Heart left ventricle (tissue), 13 donors: ENCODE measurements around the gene KRTAP17-1.

ENCODE experiments used
- POLR2A ChIP-seq, 2 donors: fragments of 450-650 bp; IDR thresholded peaks; one replicate each; pipeline ENCODE4 v1.6.1; 2017; ENCODE audit warnings: antibody characterized with exemption in 2 of 2, mild to moderate bottlenecking in 2 of 2, moderate library complexity in 2 of 2
- TF ChIP-seq, protein P1 (sequence below), 12 donors: fragments of 200-600 bp; sonication (generic) in 4 of 12; IDR thresholded peaks; one replicate each; pipeline versions ENCODE4 v1.5.0 to v1.8.0; 2018 to 2022; ENCODE audit warnings: antibody characterized with exemption in 12 of 12, mild to moderate bottlenecking in 5 of 12
- donor health status: ischemic (EF 13 %, LVEDD 7.1; RV severe dilation, severe dysfunction).
- donor health status: DM: no; HTN: yes; CAD: no.
- donor health status: DM: no; HTN: no; CAD: no.
- donor health status: ischemic (EF 25% LVEDD 6.9; RV normal size, moderate dysfunction).
- donor health status: ischemic (EF 25% LVEDD 5.7; RV mildly dilated, moderate dysfunction).
- donor health status: ischemic (EF 35%, LVEDD 5.7; RV mildly dilated, moderate dysfunction).
- donor health status: nonischemic (EF 11% LVEDD 7.7; RV severe dilation, severe dysfunction).
- donor health status: DM: yes; HTN: yes; CAD: no.
- donor health status: PGD.
- donor health status: ischemic (EF 29% LVEDD 5.4; RV normal size, mild dysfunction).
- donor health status: nonischemic (EF 23%, LVEDD 6.1; RV moderate dilation, normal function).

DNA sequence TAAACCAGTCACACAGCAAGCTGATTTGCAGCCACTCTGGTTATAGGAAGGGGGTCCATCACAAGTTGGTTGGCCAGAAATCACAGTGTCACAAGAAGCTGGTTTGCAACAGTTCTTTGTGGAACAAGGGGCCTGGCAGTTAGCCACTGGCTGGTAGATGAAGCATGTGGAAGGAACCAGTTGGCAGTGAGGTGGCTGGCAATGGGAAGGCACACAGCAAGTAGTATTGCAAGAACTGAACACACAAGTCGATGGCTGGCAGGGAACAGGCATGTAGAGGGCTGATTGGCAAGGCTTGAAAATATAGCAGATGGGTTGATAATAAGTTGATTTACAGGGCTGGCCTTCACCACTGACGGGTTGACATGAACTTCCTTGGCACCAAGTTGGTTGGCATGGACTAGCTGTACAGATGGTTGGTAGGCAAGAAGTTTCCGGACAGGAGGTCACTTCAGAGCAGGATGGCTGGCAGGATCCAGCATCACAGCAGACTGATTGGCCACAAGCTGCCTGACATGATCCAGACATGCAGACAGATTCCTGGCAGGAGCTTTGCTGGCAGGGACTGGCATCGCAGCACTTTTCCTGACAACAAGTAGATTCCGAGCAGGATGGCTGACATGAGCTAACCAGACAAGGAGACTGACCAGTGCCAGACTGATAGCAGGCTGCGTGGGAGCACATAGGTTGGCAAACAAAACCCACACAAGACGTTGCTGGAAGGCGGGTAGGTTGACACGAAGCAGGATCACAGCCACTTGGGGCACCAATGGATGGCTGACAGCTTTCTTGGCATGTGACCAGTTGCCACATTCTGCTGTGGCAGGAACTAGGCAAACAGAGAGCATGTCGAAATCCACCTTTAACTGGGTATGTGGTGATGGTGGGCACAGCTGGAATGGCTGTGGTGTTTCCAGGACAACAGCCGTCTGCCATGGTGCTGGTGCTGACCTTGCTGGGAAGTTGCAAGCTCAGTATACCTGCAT is 13.3 kb downstream of the KRTAP17-1 start, which contains the start of gene KRTAP29-1:
- TF ChIP-seq, protein P1, sequence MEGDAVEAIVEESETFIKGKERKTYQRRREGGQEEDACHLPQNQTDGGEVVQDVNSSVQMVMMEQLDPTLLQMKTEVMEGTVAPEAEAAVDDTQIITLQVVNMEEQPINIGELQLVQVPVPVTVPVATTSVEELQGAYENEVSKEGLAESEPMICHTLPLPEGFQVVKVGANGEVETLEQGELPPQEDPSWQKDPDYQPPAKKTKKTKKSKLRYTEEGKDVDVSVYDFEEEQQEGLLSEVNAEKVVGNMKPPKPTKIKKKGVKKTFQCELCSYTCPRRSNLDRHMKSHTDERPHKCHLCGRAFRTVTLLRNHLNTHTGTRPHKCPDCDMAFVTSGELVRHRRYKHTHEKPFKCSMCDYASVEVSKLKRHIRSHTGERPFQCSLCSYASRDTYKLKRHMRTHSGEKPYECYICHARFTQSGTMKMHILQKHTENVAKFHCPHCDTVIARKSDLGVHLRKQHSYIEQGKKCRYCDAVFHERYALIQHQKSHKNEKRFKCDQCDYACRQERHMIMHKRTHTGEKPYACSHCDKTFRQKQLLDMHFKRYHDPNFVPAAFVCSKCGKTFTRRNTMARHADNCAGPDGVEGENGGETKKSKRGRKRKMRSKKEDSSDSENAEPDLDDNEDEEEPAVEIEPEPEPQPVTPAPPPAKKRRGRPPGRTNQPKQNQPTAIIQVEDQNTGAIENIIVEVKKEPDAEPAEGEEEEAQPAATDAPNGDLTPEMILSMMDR (IDR thresholded peaks at IDR 0.05) = no peak
- no peak for TF ChIP-seq POLR2A (IDR thresholded peaks at IDR 0.05)
